HCT116 (cell line): Measurements from ENCODE around the gene CAMKMT. TPM values are rescaled to one million over a fixed set of nuclear protein-coding genes. Genes with fewer than 3 reads are reported as not detected.

Source experiments
- ATAC-seq: fragments of 200-7000 bp; cut with Tn5 transposase; 2 replicates; pipeline ENCODE4 v1.9.1; 2020; ENCODE audit warnings: mild to moderate bottlenecking, moderate library complexity
- BruUV-seq: library from RNA; stranded (reverse); fragments of 400-500 nt; replicated peaks from 2 replicates; lab custom pipeline; 2021; lab: Mats Ljungman, UMichigan
- CTCF ChIA-PET: fragments of 300-600 bp; sonication (Branson Sonifier 250); formaldehyde crosslinking; loops from one replicate; lab custom pipeline; 2021; ENCODE audit warnings: antibody characterized with exemption; lab: Charles Lee
- POLR2A ChIA-PET: fragments of 300-600, 350-600 bp; sonication (Branson Sonifier 250); formaldehyde crosslinking; loops from one replicate; lab custom pipeline; 2021; ENCODE audit warnings: antibody characterized with exemption; lab: Charles Lee
- RAD21 ChIA-PET, 2 experiments: fragments of 300-600 bp; sonication (Branson Sonifier 250); formaldehyde crosslinking; loops; one replicate each; lab custom pipeline; 2023; ENCODE audit warnings: low total read pairs in 2 of 2; ENCODE audit not compliant: uncharacterized antibody in 2 of 2, unreplicated experiment in 2 of 2, low non-redundant PET in 1 of 2; lab: Charles Lee
- DNase-seq: peaks from one replicate; pipeline ENCODE4 v3.0.0-alpha.2; 2010; ENCODE audit warnings: low read depth, low spot score
- H2AFZ ChIP-seq: fragments of 200-600 bp; shearing (Covaris generic), sonication (generic); 2 replicates; pipeline ENCODE4 v1.6.1; 2017; ENCODE audit warnings: low read depth, mixed run types, mixed read lengths, antibody characterized with exemption, low read length; ENCODE audit not compliant: poor library complexity, severe bottlenecking
- H3K27ac ChIP-seq: 2 replicates; pipeline ENCODE4 v1.5.1; 2012; ENCODE audit warnings: low read depth, low read length
- H3K27me3 ChIP-seq: fragments of 200-600 bp; sonication (generic); 2 replicates; pipeline ENCODE4 v1.6.1; 2016; ENCODE audit warnings: mixed run types, low read length, mixed read lengths; ENCODE audit not compliant: insufficient read depth
- H3K36me3 ChIP-seq, 2 experiments: fragments of 200-500 bp in 1 of 2; fragments of 200-600 bp in 1 of 2; sonication (Bioruptor generic) in 1 of 2; sonication (generic) in 1 of 2; 2 replicates each; pipeline versions ENCODE4 v1.5.1 to v1.6.1; 2014 to 2016; ENCODE audit warnings: low read length in 2 of 2, inconsistent platforms in 1 of 2, mixed read lengths in 1 of 2, mixed run types in 1 of 2; ENCODE audit not compliant: insufficient read depth in 2 of 2, control insufficient read depth in 1 of 2
- H3K4me1 ChIP-seq, 2 experiments: fragments of 200-600 bp in 1 of 2; sonication (generic) in 1 of 2; 2 replicates each; pipeline versions ENCODE4 v1.5.1 to v1.6.1; 2012 to 2017; ENCODE audit warnings: low read length in 2 of 2, inconsistent platforms in 1 of 2, mild to moderate bottlenecking in 1 of 2, mixed read lengths in 1 of 2, mixed run types in 1 of 2, moderate library complexity in 1 of 2; ENCODE audit not compliant: insufficient read depth in 2 of 2, control insufficient read depth in 1 of 2
- H3K4me2 ChIP-seq: fragments of 200-600 bp; sonication (generic); 2 replicates; pipeline ENCODE4 v1.6.1; 2017; ENCODE audit warnings: mixed run types, low read length, mixed read lengths
- H3K4me3 ChIP-seq, 2 experiments: fragments of 200-600 bp in 1 of 2; sonication (generic) in 1 of 2; replicated peaks in 1 of 2; 2 replicates each; pipeline ENCODE4 v1.5.1; 2011 to 2016; ENCODE audit warnings: low read length in 2 of 2, control low read depth in 1 of 2, low read depth in 1 of 2, mild to moderate bottlenecking in 1 of 2, mixed read lengths in 1 of 2, mixed run types in 1 of 2
- H3K79me2 ChIP-seq: fragments of 200-600 bp; sonication (generic); 2 replicates; pipeline ENCODE4 v1.6.1; 2017; ENCODE audit warnings: mild to moderate bottlenecking, mixed run types, low read length, moderate library complexity, mixed read lengths; ENCODE audit not compliant: insufficient read depth
- H3K9ac ChIP-seq: fragments of 200-600 bp; sonication (generic); 2 replicates; pipeline ENCODE4 v1.6.1; 2016; ENCODE audit warnings: low read length, mixed read lengths
- H3K9me2 ChIP-seq: fragments of 200-600 bp; sonication (generic), shearing (Covaris generic); 2 replicates; pipeline ENCODE4 v1.6.1; 2017; ENCODE audit warnings: mixed run types, mild to moderate bottlenecking, moderate library complexity; ENCODE audit not compliant: insufficient read depth
- H3K9me3 ChIP-seq, 2 experiments: fragments of 200-500 bp in 1 of 2; fragments of 200-600 bp in 1 of 2; sonication (Bioruptor generic) in 1 of 2; sonication (generic) in 1 of 2; 2 replicates each; pipeline ENCODE4 v1.6.1; 2014 to 2017; ENCODE audit warnings: low read length in 2 of 2, mixed read lengths in 2 of 2, inconsistent platforms in 1 of 2, low read depth in 1 of 2, mild to moderate bottlenecking in 1 of 2, mixed run types in 1 of 2, moderate library complexity in 1 of 2; ENCODE audit not compliant: control insufficient read depth in 1 of 2, insufficient read depth in 1 of 2
- H4K20me1 ChIP-seq: fragments of 200-600 bp; sonication (generic), shearing (Covaris generic); 2 replicates; pipeline ENCODE4 v1.6.1; 2017; ENCODE audit warnings: mixed run types, mild to moderate bottlenecking, moderate library complexity; ENCODE audit not compliant: insufficient read depth
- CBX3 ChIP-seq: IDR thresholded peaks from 2 replicates; pipeline ENCODE4 v1.6.1; 2012; ENCODE audit warnings: low read depth
- EGR1 ChIP-seq: IDR thresholded peaks from 2 replicates; pipeline ENCODE4 v1.6.1; 2012; ENCODE audit warnings: low read depth
- ELF1 ChIP-seq: IDR thresholded peaks from 2 replicates; pipeline ENCODE4 v1.6.1; 2012; ENCODE audit warnings: low read depth, borderline replicate concordance
- EZH2phosphoT487 ChIP-seq: fragments of 200-600 bp; IDR thresholded peaks from 2 replicates; pipeline ENCODE4 v1.6.1; 2018; ENCODE audit warnings: antibody characterized with exemption, borderline replicate concordance
- FOSL1 ChIP-seq: IDR thresholded peaks from 2 replicates; pipeline ENCODE4 v1.6.1; 2012; ENCODE audit warnings: low read depth
- JUND ChIP-seq: IDR thresholded peaks from 2 replicates; pipeline ENCODE4 v1.6.1; 2012
- MAX ChIP-seq: IDR thresholded peaks from 2 replicates; pipeline ENCODE4 v1.6.1; 2012
- POLR2AphosphoS5 ChIP-seq: IDR thresholded peaks from 2 replicates; pipeline ENCODE4 v1.6.1; 2011; ENCODE audit warnings: mild to moderate bottlenecking, low read depth, low read length, moderate library complexity
- RAD21 ChIP-seq: IDR thresholded peaks from 2 replicates; pipeline ENCODE4 v1.6.1; 2012; ENCODE audit warnings: low read depth, mild to moderate bottlenecking
- SIN3A ChIP-seq: IDR thresholded peaks from 2 replicates; pipeline ENCODE4 v1.6.1; 2012; ENCODE audit warnings: low read depth
- SRF ChIP-seq: IDR thresholded peaks from 2 replicates; pipeline ENCODE4 v1.6.1; 2012; ENCODE audit warnings: low read depth
- YY1 ChIP-seq: IDR thresholded peaks from 2 replicates; pipeline ENCODE4 v1.6.1; 2011; ENCODE audit warnings: low read length, low read depth, moderate library complexity, mild to moderate bottlenecking; ENCODE audit not compliant: insufficient replicate concordance; ENCODE audit errors: extremely low read depth
- ZFX ChIP-seq: fragments of 450-650 bp; IDR thresholded peaks from 2 replicates; pipeline ENCODE4 v1.6.1; 2017
- ZNF274 ChIP-seq: fragments of 200-500 bp; sonication (Bioruptor generic); IDR thresholded peaks from 2 replicates; pipeline ENCODE4 v1.6.1; 2014; ENCODE audit warnings: mild to moderate bottlenecking, low read depth, low read length, inconsistent platforms
- intact Hi-C: fragments of 100-400 bp; cut with micrococcal nuclease; formaldehyde crosslinking; loops from 2 replicates; pipeline ENCODE4 v1.10.0; 2022
- total RNA-seq: library from RNA; stranded (reverse); gene quantifications from one replicate; pipeline ENCODE4 v1.2.1, GENCODE V29; 2021; ENCODE audit not compliant: unreplicated experiment
- TF ChIP-seq, protein P1 (sequence below): IDR thresholded peaks from 2 replicates; pipeline ENCODE4 v1.6.1; 2011; ENCODE audit warnings: mild to moderate bottlenecking, low read length, moderate library complexity; ENCODE audit not compliant: insufficient replicate concordance; ENCODE audit errors: extremely low read depth
- TF ChIP-seq, protein P2 (sequence below): IDR thresholded peaks from 2 replicates; pipeline ENCODE4 v1.6.1; 2012

CAMKMT gene
- total RNA-seq, 1 experiment from 2014 or later, result 10.6 TPM

GRCh38 chr2:44707945-44708660, 346.4 kb downstream of the CAMKMT start:
- no peak overlapping the region for H3K4me2 ChIP-seq

DNA sequence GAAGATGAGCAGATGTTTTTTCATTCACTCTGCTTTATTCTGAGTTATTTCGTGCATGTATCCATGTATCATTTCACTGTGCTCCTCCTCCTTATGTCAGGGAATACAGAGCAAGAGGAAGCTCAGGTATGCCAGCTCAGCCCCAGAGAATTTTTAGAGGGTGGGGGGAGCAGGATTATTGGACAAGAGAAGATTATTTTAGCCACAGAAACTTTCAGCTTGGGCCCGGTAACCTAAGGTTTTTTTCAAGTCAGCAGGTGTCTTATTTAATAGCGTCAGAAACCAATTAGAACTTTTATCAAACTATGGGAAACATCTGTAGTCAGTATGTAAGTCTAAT, 346.9 kb downstream of the CAMKMT start:
- H3K4me2 ChIP-seq, result no peak overlapping the region
- H3K27ac ChIP-seq, result no peak overlapping the region
- H3K36me3 ChIP-seq, result no peaks in the 10 kb centered on the region
- BruUV-seq, result no TSS peak
- no peaks in the 10 kb centered on the region for H3K79me2 ChIP-seq
- no peak overlapping the region for H3K4me3 ChIP-seq
- H3K27me3 ChIP-seq, result no peaks in the 10 kb centered on the region
- intact Hi-C loops, result no loop called here
- H3K9me3 ChIP-seq, result no peaks in the 10 kb centered on the region
- no peaks in the 10 kb centered on the region for H4K20me1 ChIP-seq
- DNase-seq (no peak), ATAC-seq (no peak)
- no peak overlapping the region for H3K9ac ChIP-seq
- H3K9me2 ChIP-seq, result no peaks in the 10 kb centered on the region
- ChIA-PET CTCF (interaction anchor here (0.9 to 1.5 kb wide), 2 partner anchors 229 to 316 kb away, joined by 3 to 6 read pairs; no protein-coding TSS in a partner anchor), POLR2A (no interaction called here), RAD21 (no interaction called here)
- H3K4me1 ChIP-seq, result no peaks in the 10 kb centered on the region
- no peak overlapping the region for H2AFZ ChIP-seq
- no peak for TF ChIP-seq SRF
- no peak for TF ChIP-seq FOSL1
- no peak for TF ChIP-seq POLR2AphosphoS5
- TF ChIP-seq EGR1, result no peak
- no peak for TF ChIP-seq ZFX
- TF ChIP-seq, protein P1, sequence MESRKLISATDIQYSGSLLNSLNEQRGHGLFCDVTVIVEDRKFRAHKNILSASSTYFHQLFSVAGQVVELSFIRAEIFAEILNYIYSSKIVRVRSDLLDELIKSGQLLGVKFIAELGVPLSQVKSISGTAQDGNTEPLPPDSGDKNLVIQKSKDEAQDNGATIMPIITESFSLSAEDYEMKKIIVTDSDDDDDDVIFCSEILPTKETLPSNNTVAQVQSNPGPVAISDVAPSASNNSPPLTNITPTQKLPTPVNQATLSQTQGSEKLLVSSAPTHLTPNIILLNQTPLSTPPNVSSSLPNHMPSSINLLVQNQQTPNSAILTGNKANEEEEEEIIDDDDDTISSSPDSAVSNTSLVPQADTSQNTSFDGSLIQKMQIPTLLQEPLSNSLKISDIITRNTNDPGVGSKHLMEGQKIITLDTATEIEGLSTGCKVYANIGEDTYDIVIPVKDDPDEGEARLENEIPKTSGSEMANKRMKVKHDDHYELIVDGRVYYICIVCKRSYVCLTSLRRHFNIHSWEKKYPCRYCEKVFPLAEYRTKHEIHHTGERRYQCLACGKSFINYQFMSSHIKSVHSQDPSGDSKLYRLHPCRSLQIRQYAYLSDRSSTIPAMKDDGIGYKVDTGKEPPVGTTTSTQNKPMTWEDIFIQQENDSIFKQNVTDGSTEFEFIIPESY, result no peak
- no peak for TF ChIP-seq SIN3A
- TF ChIP-seq ZNF274, result no peak
- no peak for TF ChIP-seq YY1
- no peak for TF ChIP-seq RAD21
- no peak for TF ChIP-seq JUND
- TF ChIP-seq CBX3, result no peak

More at GRCh38 chr2:44707945-44708660, 346.4 kb downstream of the CAMKMT start:
- Histone ChIP-seq H3K79me2 (no peaks in the 10 kb centered on the region), H3K27ac (no peak overlapping the region), H3K36me3 (no peaks in the 10 kb centered on the region), H3K4me1 (no peaks in the 10 kb centered on the region), H3K9me2 (no peaks in the 10 kb centered on the region), H4K20me1 (no peaks in the 10 kb centered on the region), H3K4me3 (no peak overlapping the region), H2AFZ (no peak overlapping the region), H3K9me3 (no peaks in the 10 kb centered on the region), H3K27me3 (no peaks in the 10 kb centered on the region), H3K9ac (no peak overlapping the region)
- no TSS peak for BruUV-seq
- ATAC-seq (no peak), DNase-seq (no peak)
- ChIA-PET CTCF (interaction anchor here (0.6 to 1.5 kb wide), 4 partner anchors 40 to 316 kb away, joined by 3 to 6 read pairs (median 3); no protein-coding TSS in a partner anchor), POLR2A (no interaction called here), RAD21 (no interaction called here)
- TF ChIP-seq EGR1 (no peak), YY1 (no peak), MAX (no peak), EZH2phosphoT487 (no peak), ELF1 (no peak)
- TF ChIP-seq, protein P2, sequence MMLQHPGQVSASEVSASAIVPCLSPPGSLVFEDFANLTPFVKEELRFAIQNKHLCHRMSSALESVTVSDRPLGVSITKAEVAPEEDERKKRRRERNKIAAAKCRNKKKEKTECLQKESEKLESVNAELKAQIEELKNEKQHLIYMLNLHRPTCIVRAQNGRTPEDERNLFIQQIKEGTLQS, result no peak
- intact Hi-C loops, result no loop called here
